GM12864 (cell line): Measurements from ENCODE around the gene TNIK.

ENCODE experiments used
- DNase-seq: peaks from one replicate; pipeline ENCODE4 v3.0.0-alpha.2; 2011; ENCODE audit warnings: low read depth
- H3K4me3 ChIP-seq: 2 replicates; pipeline ENCODE4 v1.5.1; 2011; ENCODE audit warnings: mild to moderate bottlenecking, low read depth, low read length, control low read depth
- CTCF ChIP-seq: IDR thresholded peaks from 2 replicates; pipeline ENCODE4 v1.5.1; 2011; ENCODE audit warnings: low read depth, mild to moderate bottlenecking, moderate library complexity, low read length, control low read depth, inconsistent platforms; ENCODE audit errors: missing control alignments

Gene TNIK

GRCh38 chr3:171268677-171269076 lies 191.5 kb downstream of the TNIK start:
- no peak for DNase-seq
- no peak overlapping the region for H3K4me3 ChIP-seq
- TF ChIP-seq CTCF: no peak

- no peak for TF ChIP-seq CTCF
- H3K4me3 ChIP-seq: no peak overlapping the region; the same call in 1 of the 2 replicates
- DNase-seq: no peak
Measured at GRCh38 chr3:171267104-171267503, 193.1 kb downstream of the TNIK start.

- DNase-seq: no peak
- H3K4me3 ChIP-seq: no peak overlapping the region
- TF ChIP-seq CTCF: no peak
Measured at GRCh38 chr3:171266740-171267073, 193.5 kb downstream of the TNIK start.

- no peak overlapping the region; the same call in 1 of the 2 replicates for H3K4me3 ChIP-seq
- TF ChIP-seq CTCF: no peak
- DNase-seq: no peak
Measured at GRCh38 chr3:171266034-171266739, 194.0 kb downstream of the TNIK start.

GRCh38 chr3:171264758-171265157 lies 195.4 kb downstream of the TNIK start:
- DNase-seq: no peak
- TF ChIP-seq CTCF: no peak
- H3K4me3 ChIP-seq: no peak overlapping the region

GRCh38 chr3:171262431-171262830 lies 197.8 kb downstream of the TNIK start:
- no peak for DNase-seq

More at GRCh38 chr3:171262431-171262830, 197.8 kb downstream of the TNIK start:
- H3K4me3 ChIP-seq: no peak overlapping the region
- no peak for TF ChIP-seq CTCF
